Spleen (tissue), 11 donors: ENCODE data around the gene LKAAEAR1. TPM values are rescaled to one million over a fixed set of nuclear protein-coding genes. Genes with fewer than 3 reads are reported as not detected.
A peak's percentile ranks its signal among the peaks of the same experiment; 100 is the strongest.

Experiments
- DNase-seq: peaks from one replicate; pipeline ENCODE4 v3.0.0-alpha.2; 2020
- H3K27ac ChIP-seq, 8 donors: fragments of 200-600 bp; sonication (generic) in 7 of 8; 1 replicate in 4 of 8; 2 replicates in 4 of 8; pipeline versions ENCODE4 v1.5.0 to v1.8.0; 2016 to 2021; ENCODE audit warnings: inconsistent platforms in 4 of 8, mild to moderate bottlenecking in 4 of 8, moderate library complexity in 1 of 8
- H3K27me3 ChIP-seq, 7 donors: fragments of 200-600 bp; sonication (generic) in 6 of 7; replicated peaks in 1 of 7; 1 replicate in 4 of 7; 2 replicates in 3 of 7; pipeline versions ENCODE4 v1.5.0 to v1.8.0; 2016 to 2021; ENCODE audit warnings: inconsistent platforms in 3 of 7, mild to moderate bottlenecking in 1 of 7
- H3K36me3 ChIP-seq, 6 donors: fragments of 200-600 bp; sonication (generic) in 5 of 6; 1 replicate in 4 of 6; 2 replicates in 2 of 6; pipeline versions ENCODE4 v1.5.0 to v1.8.0; 2016 to 2021; ENCODE audit warnings: inconsistent platforms in 2 of 6
- H3K4me1 ChIP-seq, 6 donors: fragments of 200-600 bp; sonication (generic) in 5 of 6; 1 replicate in 3 of 6; 2 replicates in 3 of 6; pipeline versions ENCODE4 v1.5.0 to v1.8.0; 2016 to 2021; ENCODE audit warnings: inconsistent platforms in 3 of 6
- H3K4me3 ChIP-seq, 8 donors: fragments of 200-600 bp; sonication (generic) in 7 of 8; 1 replicate in 4 of 8; 2 replicates in 4 of 8; pipeline versions ENCODE4 v1.5.0 to v1.8.0; 2016 to 2021; ENCODE audit warnings: inconsistent platforms in 4 of 8, mild to moderate bottlenecking in 4 of 8, moderate library complexity in 2 of 8
- H3K9me3 ChIP-seq, 8 donors: fragments of 200-600 bp; sonication (generic) in 7 of 8; 1 replicate in 4 of 8; 2 replicates in 4 of 8; pipeline versions ENCODE4 v1.5.0 to v1.8.0; 2016 to 2021; ENCODE audit warnings: inconsistent platforms in 4 of 8
- CTCF ChIP-seq, 11 experiments: fragments of 200-600 bp in 7 of 11; fragments of 450-650 bp in 4 of 11; sonication (generic) in 4 of 11; IDR thresholded peaks in 8 of 11; conservative IDR thresholded peaks in 3 of 11; 1 replicate in 7 of 11; 2 replicates in 4 of 11; pipeline versions ENCODE4 v1.4.0 to v1.8.0; 2016 to 2021; ENCODE audit warnings: antibody characterized with exemption in 11 of 11, inconsistent platforms in 4 of 11, mild to moderate bottlenecking in 1 of 11
- POLR2A ChIP-seq, 3 donors: fragments of 450-650 bp; IDR thresholded peaks; one replicate each; pipeline ENCODE4 v1.5.1; 2017; ENCODE audit warnings: antibody characterized with exemption in 3 of 3, mild to moderate bottlenecking in 1 of 3
- POLR2AphosphoS5 ChIP-seq, 3 donors: sonication (generic); formaldehyde crosslinking; IDR thresholded peaks; one replicate each; pipeline ENCODE4 v1.5.1; 2017; ENCODE audit warnings: antibody characterized with exemption in 3 of 3
- WGBS, 5 donors: extraction: QIAGEN DNeasy Blood & Tissue Kit in 3 of 5; methylation state at CpG; one replicate each; pipeline versions ENCODE4 v1.1.5 to v1.1.7; 2013 to 2018; 5-methylcytosine and 5-hydroxymethylcytosine counted together
- intact Hi-C: fragments of 100-400 bp; cut with DNase I; formaldehyde crosslinking; loops from one replicate; pipeline ENCODE4 v1.15.0; 2023; ENCODE audit warnings: low total_unique reads
- polyA plus RNA-seq, 3 donors: library from polyadenylated mRNA; stranded (reverse); fragments of 200-250 nt; gene quantifications; one replicate each; pipeline ENCODE4 v1.2.1, GENCODE V29; 2013
- total RNA-seq, 7 donors: library from RNA; depleted of rRNA in 3 of 7; stranded (reverse); fragments of >200 nt in 3 of 7; fragmentation: NEBNext Ultra II Directional in 4 of 7; extraction: Animal tissue kit (Norgen Biotek cat#: 25700) in 4 of 7; gene quantifications; one replicate each; pipeline versions ENCODE4 v1.1.0 to v1.2.1, GENCODE V29; 2016 to 2021
- donor health status: healthy with polysubstance abuse.
- donor health status: DM: no; HTN: no; CAD: no; lungs with moderate emphysema.
- donor health status: DM: no; HTN: no; CAD: no.
- donor health status: Bipolar disorder and iron deficiency.
- donor health status: healthy.
- donor health status: DM: no; HTN: no; CAD: no.
- donor health status: DM: yes; HTN: yes; CAD: no.

LKAAEAR1 gene
- total and polyA plus RNA-seq, 10 donors = 0.26 to 0.66 (median 0.51) TPM; not detected in 6

GRCh38 chr20:64082126-64082731 is 2.0 kb downstream of the LKAAEAR1 start:
- Histone ChIP-seq H3K4me1 (peaks cover 18 to 72% (median 67%) of the 10 kb centered on the region in 6 donors), H3K27me3 (peaks cover 0 to 33% (median 17%) of the 10 kb centered on the region in 7 donors), H3K9me3 (peaks cover 0 to 4% (median 0%) of the 10 kb centered on the region in 8 donors), H3K36me3 (peaks cover 0 to 4% (median 0%) of the 10 kb centered on the region in 6 donors), H3K27ac (peak overlapping the region in 4 of 8 donors; percentile 7 to 97 (median 62)), H3K4me3 (peak overlapping the region in 1 of 8 donors; percentile 88)
- 13 to 23% (median 15%) methylated on average over 13 of the region's 13 CpGs for WGBS, 5 donors
- TF ChIP-seq POLR2A (IDR thresholded peaks at IDR 0.05) = no peak
- TF ChIP-seq POLR2AphosphoS5 (IDR thresholded peaks at IDR 0.05) = peak in 1 of 3 donors; percentile 12
- TF ChIP-seq CTCF (IDR thresholded peaks at IDR 0.05 in 8 of 11, conservative IDR thresholded peaks at IDR 0.05 in 3 of 11) = no peak
- DNase-seq = no peak
- intact Hi-C loops = loop anchor here (5.0 kb wide), 1 partner anchor 40 kb away; no protein-coding TSS in a partner anchor

- Histone ChIP-seq H3K36me3 (peaks cover 0 to 10% (median 0%) of the 10 kb centered on the region in 6 donors), H3K4me3 (peak overlapping the region in 1 of 8 donors; percentile 96), H3K27me3 (peaks cover 0 to 33% (median 17%) of the 10 kb centered on the region in 7 donors), H3K9me3 (peaks cover 0 to under 1% (median 0%) of the 10 kb centered on the region in 8 donors), H3K4me1 (peaks cover 24 to 78% (median 73%) of the 10 kb centered on the region in 6 donors), H3K27ac (peak overlapping the region in 4 of 8 donors; percentile 7 to 97 (median 62))
- intact Hi-C loops = loop anchor here (5.0 kb wide), 1 partner anchor 41 kb away; no protein-coding TSS in a partner anchor
- WGBS, 5 donors = 89 to 94% (median 93%) methylated on average over 6 of the region's 6 CpGs
- no peak for DNase-seq
- no peak for TF ChIP-seq CTCF (IDR thresholded peaks at IDR 0.05 in 8 of 11, conservative IDR thresholded peaks at IDR 0.05 in 3 of 11)
- no peak for TF ChIP-seq POLR2AphosphoS5 (IDR thresholded peaks at IDR 0.05)
- no peak for TF ChIP-seq POLR2A (IDR thresholded peaks at IDR 0.05)
These were observed 2.6 kb downstream of the LKAAEAR1 start for GRCh38 chr20:64081624-64081964.

- Histone ChIP-seq H3K27ac (peak overlapping the region; percentile 72 to 97 (median 89)), H3K36me3 (peaks cover 0 to 16% (median 5%) of the 10 kb centered on the region in 6 donors), H3K27me3 (peaks cover 0 to 33% (median 17%) of the 10 kb centered on the region in 7 donors), H3K4me3 (peak overlapping the region; percentile 39 to 96 (median 60)), H3K4me1 (peaks cover 28 to 84% (median 79%) of the 10 kb centered on the region in 6 donors), H3K9me3 (no peaks in the 10 kb centered on the region)
- intact Hi-C loops = loop anchor here (5.0 kb wide), 1 partner anchor 41 kb away; no protein-coding TSS in a partner anchor
- TF ChIP-seq CTCF (IDR thresholded peaks at IDR 0.05 in 8 of 11, conservative IDR thresholded peaks at IDR 0.05 in 3 of 11) (no peak), POLR2AphosphoS5 (IDR thresholded peaks at IDR 0.05) (no peak), POLR2A (IDR thresholded peaks at IDR 0.05) (no peak)
- DNase-seq = no peak
- 69 to 82% (median 74%) methylated on average over 16 to 17 of the region's 17 CpGs for WGBS, 5 donors
These were observed 3.2 kb downstream of the LKAAEAR1 start for GRCh38 chr20:64080813-64081623.
